NCI-H2196 (cell line): ENCODE results near the gene SDSL.

Source experiments
- DNase-seq: peaks from one replicate; lab custom pipeline; 2025; ENCODE audit not compliant: unreplicated experiment; lab: John Stamatoyannopoulos, UW

Gene SDSL

GRCh38 chr12:113467502-113468364 lies 45.6 kb downstream of the SDSL start:
- DNase-seq = peak; percentile 33

- no peak for DNase-seq
These were observed 46.4 kb downstream of the SDSL start for GRCh38 chr12:113468365-113469223.

- DNase-seq = no peak
These were observed 47.2 kb downstream of the SDSL start for GRCh38 chr12:113469224-113469948.

- DNase-seq = no peak
These were observed 48.0 kb downstream of the SDSL start for GRCh38 chr12:113469949-113470743.

- no peak for DNase-seq
These were observed 48.9 kb downstream of the SDSL start for GRCh38 chr12:113470871-113471618.

GRCh38 chr12:113471619-113472171 lies 49.5 kb downstream of the SDSL start, which contains the start of gene LHX5:
TSS of gene LHX5 (minus strand) at chr12:113471871. CDS start at chr12:113471498, 373 bp downstream.
- peak; percentile 43 for DNase-seq

GRCh38 chr12:113472191-113473121 lies 50.3 kb downstream of the SDSL start:
- DNase-seq = no peak

- no peak for DNase-seq
These were observed 51.2 kb downstream of the SDSL start for GRCh38 chr12:113473400-113473799.

GRCh38 chr12:113473942-113474341 lies 51.8 kb downstream of the SDSL start:
- DNase-seq = no peak

GRCh38 chr12:113474635-113475436 lies 52.7 kb downstream of the SDSL start:
- no peak for DNase-seq

- no peak for DNase-seq
These were observed 53.4 kb downstream of the SDSL start for GRCh38 chr12:113475451-113476175.

- no peak for DNase-seq
These were observed 54.2 kb downstream of the SDSL start for GRCh38 chr12:113476176-113476986.

GRCh38 chr12:113477171-113477841 lies 55.1 kb downstream of the SDSL start:
- no peak for DNase-seq

GRCh38 chr12:113477842-113478215 lies 55.6 kb downstream of the SDSL start:
- DNase-seq = no peak

GRCh38 chr12:113478351-113479011 lies 56.3 kb downstream of the SDSL start:
- DNase-seq = no peak
